HL-60 (cell line): ENCODE results near the gene SNX6.
"Not testable (repeated sequence)": the region's sequence is repeated elsewhere in the genome, so short reads cannot be mapped to it uniquely, and the experiment has no call there.

Experiments
- DNase-seq, 2 experiments: peaks; one replicate each; pipeline ENCODE4 v3.0.0-alpha.2; 2010 to 2020; ENCODE audit warnings: low read depth in 1 of 2, low spot score in 1 of 2
- H3K27ac ChIP-seq: fragments of 250-450 bp; sonication (Bioruptor Pico); replicated peaks from 2 replicates; pipeline ENCODE4 v1.5.1; 2020; ENCODE audit warnings: mild to moderate bottlenecking, moderate library complexity
- H3K27me3 ChIP-seq: fragments of 250-450 bp; sonication (Bioruptor Pico); 2 replicates; pipeline ENCODE4 v1.5.1; 2021; ENCODE audit warnings: mild to moderate bottlenecking, moderate library complexity; ENCODE audit not compliant: insufficient read depth, poor library complexity, severe bottlenecking
- H3K4me3 ChIP-seq: replicated peaks from 2 replicates; pipeline ENCODE4 v1.5.1; 2011; ENCODE audit warnings: mild to moderate bottlenecking, control low read depth, low read length; ENCODE audit not compliant: insufficient read depth
- GABPA ChIP-seq: IDR thresholded peaks from 2 replicates; pipeline ENCODE4 v1.6.1; 2012; ENCODE audit warnings: low read depth
- POLR2AphosphoS5 ChIP-seq: IDR thresholded peaks from 2 replicates; pipeline ENCODE4 v1.6.1; 2012; ENCODE audit warnings: low read depth
- REST ChIP-seq: IDR thresholded peaks from 2 replicates; pipeline ENCODE4 v1.6.1; 2012; ENCODE audit warnings: low read depth; ENCODE audit not compliant: insufficient replicate concordance
- SPI1 ChIP-seq: IDR thresholded peaks from 2 replicates; pipeline ENCODE4 v1.6.1; 2012; ENCODE audit warnings: low read depth, mild to moderate bottlenecking, borderline replicate concordance
- TF ChIP-seq, protein P1 (sequence below): IDR thresholded peaks from one replicate; pipeline ENCODE4 v1.5.1; 2011; ENCODE audit warnings: low read length, control low read depth, inconsistent platforms; ENCODE audit not compliant: insufficient read depth

The SNX6 gene

GRCh38 chr14:34562776-34563150 is 67.2 kb downstream of the SNX6 start:
- H3K27ac ChIP-seq, result no peak overlapping the region
- H3K27me3 ChIP-seq, result no peaks in the 10 kb centered on the region
- TF ChIP-seq, protein P1, sequence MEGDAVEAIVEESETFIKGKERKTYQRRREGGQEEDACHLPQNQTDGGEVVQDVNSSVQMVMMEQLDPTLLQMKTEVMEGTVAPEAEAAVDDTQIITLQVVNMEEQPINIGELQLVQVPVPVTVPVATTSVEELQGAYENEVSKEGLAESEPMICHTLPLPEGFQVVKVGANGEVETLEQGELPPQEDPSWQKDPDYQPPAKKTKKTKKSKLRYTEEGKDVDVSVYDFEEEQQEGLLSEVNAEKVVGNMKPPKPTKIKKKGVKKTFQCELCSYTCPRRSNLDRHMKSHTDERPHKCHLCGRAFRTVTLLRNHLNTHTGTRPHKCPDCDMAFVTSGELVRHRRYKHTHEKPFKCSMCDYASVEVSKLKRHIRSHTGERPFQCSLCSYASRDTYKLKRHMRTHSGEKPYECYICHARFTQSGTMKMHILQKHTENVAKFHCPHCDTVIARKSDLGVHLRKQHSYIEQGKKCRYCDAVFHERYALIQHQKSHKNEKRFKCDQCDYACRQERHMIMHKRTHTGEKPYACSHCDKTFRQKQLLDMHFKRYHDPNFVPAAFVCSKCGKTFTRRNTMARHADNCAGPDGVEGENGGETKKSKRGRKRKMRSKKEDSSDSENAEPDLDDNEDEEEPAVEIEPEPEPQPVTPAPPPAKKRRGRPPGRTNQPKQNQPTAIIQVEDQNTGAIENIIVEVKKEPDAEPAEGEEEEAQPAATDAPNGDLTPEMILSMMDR, result no peak
- TF ChIP-seq POLR2AphosphoS5 (no peak), GABPA (no peak), SPI1 (no peak), REST (no peak)
- H3K4me3 ChIP-seq, result no peak overlapping the region
- DNase-seq, result no peak

DNA sequence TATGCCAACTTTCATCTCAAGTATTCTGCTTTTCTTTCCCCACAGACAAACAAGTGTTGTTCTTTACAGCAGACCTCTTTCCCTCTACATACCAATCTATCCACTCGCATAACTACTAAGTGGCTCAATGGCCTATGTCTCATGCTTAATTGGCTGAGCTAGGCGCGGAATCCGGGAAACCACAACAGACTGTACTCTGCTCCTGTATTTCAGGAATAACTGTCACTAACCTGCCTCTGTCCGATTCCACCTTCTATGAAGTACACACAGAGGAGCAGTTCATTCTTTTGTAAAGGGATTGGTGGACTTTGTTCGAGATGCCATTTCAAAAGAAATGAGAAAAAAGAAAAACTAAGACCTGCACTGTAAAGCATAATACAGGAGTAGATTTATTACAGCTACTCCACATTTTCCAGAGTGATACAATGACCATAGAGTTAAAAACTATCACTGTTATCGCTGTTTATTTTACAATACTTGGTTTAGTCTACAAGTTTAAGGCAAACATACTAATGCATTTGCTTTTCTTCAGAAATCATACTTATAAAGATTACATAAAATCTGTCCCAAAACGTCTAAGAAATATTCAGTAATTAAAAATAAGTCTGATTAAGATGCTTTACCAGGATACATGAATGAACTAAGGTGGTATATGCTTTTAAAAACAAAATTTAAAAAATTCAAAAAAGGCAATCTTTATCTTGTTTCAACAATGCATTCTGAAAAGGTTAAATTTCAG is 67.7 kb downstream of the SNX6 start:
- H3K27me3 ChIP-seq, DNase-seq, H3K27ac ChIP-seq, H3K4me3 ChIP-seq: not testable (repeated sequence)

DNA sequence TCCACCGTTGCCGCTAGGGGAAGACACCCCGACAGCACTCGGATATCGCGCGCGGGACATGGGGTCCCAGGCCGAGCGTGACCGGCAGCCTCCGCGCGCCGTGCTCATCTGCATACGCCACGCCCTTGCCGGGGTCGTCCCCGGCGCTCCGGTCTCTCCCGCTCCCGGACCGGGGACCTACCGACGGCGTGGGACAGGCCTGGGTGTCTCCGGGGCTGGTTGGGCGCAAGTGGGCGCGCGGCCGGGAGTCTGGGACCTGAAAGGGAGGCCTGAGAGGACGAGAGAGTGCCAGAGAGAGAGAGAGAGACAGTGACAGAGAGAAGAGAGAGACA is 73.5 kb downstream of the SNX6 start:
- not testable (repeated sequence) for DNase-seq, H3K27ac ChIP-seq, H3K27me3 ChIP-seq, H3K4me3 ChIP-seq

DNA sequence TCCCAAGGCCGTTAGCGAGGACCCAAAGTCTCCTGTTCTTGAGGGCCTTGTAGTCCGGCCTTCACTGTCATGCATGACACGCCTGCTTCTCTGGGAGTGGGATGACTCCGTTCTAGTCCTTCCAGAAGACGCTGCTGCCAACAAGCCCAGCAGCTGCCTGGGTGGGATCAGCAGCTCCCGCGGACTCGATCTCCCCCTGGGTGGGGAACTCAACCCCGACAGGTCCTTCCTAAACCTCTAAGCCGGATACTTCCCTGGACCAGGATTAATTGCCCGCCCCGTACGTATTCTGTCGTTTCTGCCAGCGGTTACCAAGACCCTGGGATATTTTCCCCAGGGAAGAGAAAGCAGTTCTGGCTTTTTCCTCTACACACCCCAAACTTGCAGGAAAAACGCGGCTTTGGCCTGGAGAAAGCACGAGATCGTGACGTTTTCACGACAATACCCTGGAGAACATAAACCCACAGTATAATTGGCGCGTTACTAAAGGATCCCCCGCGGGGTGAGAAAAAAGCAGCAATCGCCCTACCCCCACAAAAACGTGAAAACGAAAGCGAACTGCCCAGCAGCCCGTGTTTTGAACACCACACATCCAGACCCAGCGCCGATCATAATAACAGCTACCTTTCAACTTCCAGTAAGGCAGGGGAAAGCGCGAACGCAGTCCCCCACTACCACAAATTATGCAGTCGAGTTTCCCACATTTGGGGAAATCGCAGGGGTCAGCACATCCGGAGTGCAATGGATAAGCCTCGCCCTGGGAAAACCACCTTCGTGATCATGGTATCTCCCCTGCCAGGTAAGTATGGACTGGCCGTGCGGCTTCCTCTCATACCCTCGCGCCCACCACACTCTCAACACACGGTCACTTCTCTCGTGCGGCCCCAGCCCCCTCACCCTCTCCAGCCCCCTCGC is 74.1 kb downstream of the SNX6 start:
- H3K27ac ChIP-seq, H3K27me3 ChIP-seq, DNase-seq, H3K4me3 ChIP-seq: not testable (repeated sequence)

DNA sequence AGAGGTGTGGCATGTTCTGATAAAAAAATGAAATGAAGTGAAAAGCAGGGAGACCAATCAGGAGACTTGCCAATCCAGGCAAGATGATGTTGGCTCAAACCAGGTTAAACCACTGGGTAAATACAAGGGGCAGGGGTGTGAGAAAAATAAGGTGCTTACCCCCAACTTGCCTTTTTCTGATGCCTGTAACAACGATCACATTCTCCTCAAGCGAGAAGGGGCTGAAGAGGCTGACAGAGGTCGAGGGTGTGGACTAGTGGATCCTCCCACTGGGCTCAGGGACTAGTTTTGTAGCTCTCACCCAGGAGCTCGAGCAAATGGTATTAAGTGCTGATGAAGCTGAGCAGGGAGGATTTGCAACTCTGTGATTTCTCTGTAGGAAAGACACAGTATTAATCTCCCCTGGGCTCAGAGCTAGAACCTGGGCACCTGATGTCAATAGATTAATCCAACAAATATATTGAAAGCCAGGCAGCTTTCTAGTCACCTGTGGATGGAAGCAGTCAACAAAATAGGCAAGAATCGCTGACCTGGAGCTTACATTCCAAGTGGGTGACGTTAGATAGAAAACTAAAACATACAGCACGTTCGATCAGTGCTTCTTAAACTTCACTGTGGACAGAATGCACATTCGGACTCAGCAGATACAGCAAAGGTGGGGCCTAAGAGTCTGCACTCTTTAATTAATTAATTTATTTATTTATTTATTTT is 75.3 kb downstream of the SNX6 start:
- TF ChIP-seq SPI1, result no peak
- TF ChIP-seq, protein P1, result no peak
- no peak for TF ChIP-seq POLR2AphosphoS5
- no peak for TF ChIP-seq GABPA
- TF ChIP-seq REST, result no peak
- DNase-seq, result no peak

DNA sequence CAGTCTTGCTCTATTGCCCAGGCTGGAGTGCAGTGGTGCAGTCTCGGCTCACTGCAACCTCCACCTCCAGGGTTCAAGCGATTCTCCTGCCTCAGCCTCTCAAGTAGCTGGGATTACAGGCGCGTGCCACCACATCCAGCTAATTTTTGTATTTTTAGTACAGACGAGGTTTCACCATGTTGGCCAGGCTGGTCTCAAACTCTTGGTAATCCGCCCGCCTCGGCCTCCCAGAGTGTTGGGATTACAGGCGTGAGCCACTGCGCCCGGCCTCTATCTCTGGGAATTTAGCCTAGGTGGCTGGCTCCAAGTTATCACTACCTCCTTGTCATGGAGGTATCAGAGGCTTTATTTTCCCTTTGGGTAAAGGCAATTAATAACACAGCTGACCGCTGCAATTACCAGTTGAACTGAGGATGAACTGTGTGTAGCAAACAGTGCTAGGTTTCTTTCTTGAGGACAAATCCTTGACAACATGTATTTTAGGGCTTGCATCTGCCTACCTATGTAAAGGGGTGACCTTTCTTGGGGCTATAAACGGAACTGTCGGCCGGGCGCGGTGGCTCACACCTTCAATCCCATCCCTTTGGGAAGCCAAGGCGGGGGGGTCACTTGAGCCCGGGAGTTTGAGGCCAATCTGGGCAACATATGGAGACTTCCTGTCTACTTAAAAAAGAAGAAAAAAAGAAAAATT is 80.5 kb downstream of the SNX6 start:
- not testable (repeated sequence) for H3K27ac ChIP-seq, H3K27me3 ChIP-seq, DNase-seq, H3K4me3 ChIP-seq

More for the DNA sequence above, 75.3 kb downstream of the SNX6 start:
- H3K27ac ChIP-seq, result no peak overlapping the region
- H3K4me3 ChIP-seq, result no peak overlapping the region
- H3K27me3 ChIP-seq, result no peaks in the 10 kb centered on the region
